H1 (cell line): ENCODE results near the gene KCNMA1.

ENCODE experiments used
- CTCF ChIP-seq, 3 experiments: IDR thresholded peaks; 1 replicate in 2 of 3; 2 replicates in 1 of 3; pipeline versions ENCODE4 v1.5.1 to v1.6.1; 2011; ENCODE audit warnings: low read length in 3 of 3, mild to moderate bottlenecking in 3 of 3, inconsistent platforms in 2 of 3, low read depth in 1 of 3, moderate library complexity in 1 of 3; ENCODE audit not compliant: insufficient read depth in 1 of 3; ENCODE audit errors: control extremely low read depth in 1 of 3
- EZH2 ChIP-seq: fragments of 200-600 bp; sonication (generic); IDR thresholded peaks from 2 replicates; pipeline ENCODE4 v1.7.1; 2012; ENCODE audit warnings: low read depth, mild to moderate bottlenecking, moderate library complexity, low read length, inconsistent platforms; ENCODE audit not compliant: severe bottlenecking
- RBBP5 ChIP-seq: IDR thresholded peaks from 2 replicates; pipeline ENCODE4 v1.7.1; 2012; ENCODE audit warnings: low read depth, mild to moderate bottlenecking, inconsistent platforms, low read length, moderate library complexity, borderline replicate concordance
- RFX5 ChIP-seq: IDR thresholded peaks from 2 replicates; pipeline ENCODE4 v1.6.1; 2011; ENCODE audit warnings: low read depth, low read length, improper control_type of control experiment, borderline replicate concordance
- RNF2 ChIP-seq: fragments of 200-900, 300-1000 bp; sonication (generic); IDR thresholded peaks from 2 replicates; pipeline ENCODE4 v1.7.1; 2016; ENCODE audit warnings: borderline replicate concordance, low read depth, mild to moderate bottlenecking, antibody characterized with exemption, low read length; ENCODE audit not compliant: poor library complexity, severe bottlenecking; ENCODE audit errors: missing control alignments
- TEAD4 ChIP-seq: IDR thresholded peaks from 2 replicates; pipeline ENCODE4 v1.6.1; 2012; ENCODE audit warnings: low read depth, low read length, inconsistent platforms, mixed read lengths
- TF ChIP-seq, protein P1 (sequence below): IDR thresholded peaks from 2 replicates; pipeline ENCODE4 v1.6.1; 2012; ENCODE audit warnings: low read length, inconsistent platforms
- TF ChIP-seq, protein P2 (sequence below): fragments of 300-600 bp; sonication (generic); IDR thresholded peaks from 2 replicates; pipeline ENCODE4 v1.7.1; 2012; ENCODE audit warnings: low read length, moderate library complexity, mild to moderate bottlenecking, inconsistent platforms; ENCODE audit not compliant: insufficient replicate concordance
- TF ChIP-seq, protein P3 (sequence below): IDR thresholded peaks from 2 replicates; pipeline ENCODE4 v1.6.1; 2012; ENCODE audit warnings: inconsistent platforms

- TF ChIP-seq RBBP5: no peak
- TF ChIP-seq, protein P1, sequence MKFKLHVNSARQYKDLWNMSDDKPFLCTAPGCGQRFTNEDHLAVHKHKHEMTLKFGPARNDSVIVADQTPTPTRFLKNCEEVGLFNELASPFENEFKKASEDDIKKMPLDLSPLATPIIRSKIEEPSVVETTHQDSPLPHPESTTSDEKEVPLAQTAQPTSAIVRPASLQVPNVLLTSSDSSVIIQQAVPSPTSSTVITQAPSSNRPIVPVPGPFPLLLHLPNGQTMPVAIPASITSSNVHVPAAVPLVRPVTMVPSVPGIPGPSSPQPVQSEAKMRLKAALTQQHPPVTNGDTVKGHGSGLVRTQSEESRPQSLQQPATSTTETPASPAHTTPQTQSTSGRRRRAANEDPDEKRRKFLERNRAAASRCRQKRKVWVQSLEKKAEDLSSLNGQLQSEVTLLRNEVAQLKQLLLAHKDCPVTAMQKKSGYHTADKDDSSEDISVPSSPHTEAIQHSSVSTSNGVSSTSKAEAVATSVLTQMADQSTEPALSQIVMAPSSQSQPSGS: no peak
- no peak for TF ChIP-seq CTCF (IDR thresholded peaks at IDR 0.05; ENCODE audit: control extremely low read depth in 1 of 3, insufficient read depth in 1 of 3, low read depth in 1 of 3, low read length in 3 of 3)
- no peak for TF ChIP-seq TEAD4
- no peak for TF ChIP-seq EZH2
- TF ChIP-seq, protein P2, sequence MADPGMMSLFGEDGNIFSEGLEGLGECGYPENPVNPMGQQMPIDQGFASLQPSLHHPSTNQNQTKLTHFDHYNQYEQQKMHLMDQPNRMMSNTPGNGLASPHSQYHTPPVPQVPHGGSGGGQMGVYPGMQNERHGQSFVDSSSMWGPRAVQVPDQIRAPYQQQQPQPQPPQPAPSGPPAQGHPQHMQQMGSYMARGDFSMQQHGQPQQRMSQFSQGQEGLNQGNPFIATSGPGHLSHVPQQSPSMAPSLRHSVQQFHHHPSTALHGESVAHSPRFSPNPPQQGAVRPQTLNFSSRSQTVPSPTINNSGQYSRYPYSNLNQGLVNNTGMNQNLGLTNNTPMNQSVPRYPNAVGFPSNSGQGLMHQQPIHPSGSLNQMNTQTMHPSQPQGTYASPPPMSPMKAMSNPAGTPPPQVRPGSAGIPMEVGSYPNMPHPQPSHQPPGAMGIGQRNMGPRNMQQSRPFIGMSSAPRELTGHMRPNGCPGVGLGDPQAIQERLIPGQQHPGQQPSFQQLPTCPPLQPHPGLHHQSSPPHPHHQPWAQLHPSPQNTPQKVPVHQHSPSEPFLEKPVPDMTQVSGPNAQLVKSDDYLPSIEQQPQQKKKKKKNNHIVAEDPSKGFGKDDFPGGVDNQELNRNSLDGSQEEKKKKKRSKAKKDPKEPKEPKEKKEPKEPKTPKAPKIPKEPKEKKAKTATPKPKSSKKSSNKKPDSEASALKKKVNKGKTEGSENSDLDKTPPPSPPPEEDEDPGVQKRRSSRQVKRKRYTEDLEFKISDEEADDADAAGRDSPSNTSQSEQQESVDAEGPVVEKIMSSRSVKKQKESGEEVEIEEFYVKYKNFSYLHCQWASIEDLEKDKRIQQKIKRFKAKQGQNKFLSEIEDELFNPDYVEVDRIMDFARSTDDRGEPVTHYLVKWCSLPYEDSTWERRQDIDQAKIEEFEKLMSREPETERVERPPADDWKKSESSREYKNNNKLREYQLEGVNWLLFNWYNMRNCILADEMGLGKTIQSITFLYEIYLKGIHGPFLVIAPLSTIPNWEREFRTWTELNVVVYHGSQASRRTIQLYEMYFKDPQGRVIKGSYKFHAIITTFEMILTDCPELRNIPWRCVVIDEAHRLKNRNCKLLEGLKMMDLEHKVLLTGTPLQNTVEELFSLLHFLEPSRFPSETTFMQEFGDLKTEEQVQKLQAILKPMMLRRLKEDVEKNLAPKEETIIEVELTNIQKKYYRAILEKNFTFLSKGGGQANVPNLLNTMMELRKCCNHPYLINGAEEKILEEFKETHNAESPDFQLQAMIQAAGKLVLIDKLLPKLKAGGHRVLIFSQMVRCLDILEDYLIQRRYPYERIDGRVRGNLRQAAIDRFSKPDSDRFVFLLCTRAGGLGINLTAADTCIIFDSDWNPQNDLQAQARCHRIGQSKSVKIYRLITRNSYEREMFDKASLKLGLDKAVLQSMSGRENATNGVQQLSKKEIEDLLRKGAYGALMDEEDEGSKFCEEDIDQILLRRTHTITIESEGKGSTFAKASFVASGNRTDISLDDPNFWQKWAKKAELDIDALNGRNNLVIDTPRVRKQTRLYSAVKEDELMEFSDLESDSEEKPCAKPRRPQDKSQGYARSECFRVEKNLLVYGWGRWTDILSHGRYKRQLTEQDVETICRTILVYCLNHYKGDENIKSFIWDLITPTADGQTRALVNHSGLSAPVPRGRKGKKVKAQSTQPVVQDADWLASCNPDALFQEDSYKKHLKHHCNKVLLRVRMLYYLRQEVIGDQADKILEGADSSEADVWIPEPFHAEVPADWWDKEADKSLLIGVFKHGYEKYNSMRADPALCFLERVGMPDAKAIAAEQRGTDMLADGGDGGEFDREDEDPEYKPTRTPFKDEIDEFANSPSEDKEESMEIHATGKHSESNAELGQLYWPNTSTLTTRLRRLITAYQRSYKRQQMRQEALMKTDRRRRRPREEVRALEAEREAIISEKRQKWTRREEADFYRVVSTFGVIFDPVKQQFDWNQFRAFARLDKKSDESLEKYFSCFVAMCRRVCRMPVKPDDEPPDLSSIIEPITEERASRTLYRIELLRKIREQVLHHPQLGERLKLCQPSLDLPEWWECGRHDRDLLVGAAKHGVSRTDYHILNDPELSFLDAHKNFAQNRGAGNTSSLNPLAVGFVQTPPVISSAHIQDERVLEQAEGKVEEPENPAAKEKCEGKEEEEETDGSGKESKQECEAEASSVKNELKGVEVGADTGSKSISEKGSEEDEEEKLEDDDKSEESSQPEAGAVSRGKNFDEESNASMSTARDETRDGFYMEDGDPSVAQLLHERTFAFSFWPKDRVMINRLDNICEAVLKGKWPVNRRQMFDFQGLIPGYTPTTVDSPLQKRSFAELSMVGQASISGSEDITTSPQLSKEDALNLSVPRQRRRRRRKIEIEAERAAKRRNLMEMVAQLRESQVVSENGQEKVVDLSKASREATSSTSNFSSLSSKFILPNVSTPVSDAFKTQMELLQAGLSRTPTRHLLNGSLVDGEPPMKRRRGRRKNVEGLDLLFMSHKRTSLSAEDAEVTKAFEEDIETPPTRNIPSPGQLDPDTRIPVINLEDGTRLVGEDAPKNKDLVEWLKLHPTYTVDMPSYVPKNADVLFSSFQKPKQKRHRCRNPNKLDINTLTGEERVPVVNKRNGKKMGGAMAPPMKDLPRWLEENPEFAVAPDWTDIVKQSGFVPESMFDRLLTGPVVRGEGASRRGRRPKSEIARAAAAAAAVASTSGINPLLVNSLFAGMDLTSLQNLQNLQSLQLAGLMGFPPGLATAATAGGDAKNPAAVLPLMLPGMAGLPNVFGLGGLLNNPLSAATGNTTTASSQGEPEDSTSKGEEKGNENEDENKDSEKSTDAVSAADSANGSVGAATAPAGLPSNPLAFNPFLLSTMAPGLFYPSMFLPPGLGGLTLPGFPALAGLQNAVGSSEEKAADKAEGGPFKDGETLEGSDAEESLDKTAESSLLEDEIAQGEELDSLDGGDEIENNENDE: no peak
- TF ChIP-seq RFX5: no peak
- TF ChIP-seq RNF2: no peak
- TF ChIP-seq, protein P3, sequence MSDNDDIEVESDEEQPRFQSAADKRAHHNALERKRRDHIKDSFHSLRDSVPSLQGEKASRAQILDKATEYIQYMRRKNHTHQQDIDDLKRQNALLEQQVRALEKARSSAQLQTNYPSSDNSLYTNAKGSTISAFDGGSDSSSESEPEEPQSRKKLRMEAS: no peak
Observed at GRCh38 chr10:77406764-77407430, 230.7 kb downstream of the KCNMA1 start.
